Stimulated activated CD4-positive, alpha-beta T cell treated with anti-CD3 and anti-CD28 coated beads, Interleukin-4, amount 100 ng/mL, for 24 hours (primary cell): ENCODE results near the gene ERG.

ENCODE experiments used
- DNase-seq: peaks from one replicate; pipeline ENCODE4 v3.0.0-alpha.2; 2020

ERG gene

DNA sequence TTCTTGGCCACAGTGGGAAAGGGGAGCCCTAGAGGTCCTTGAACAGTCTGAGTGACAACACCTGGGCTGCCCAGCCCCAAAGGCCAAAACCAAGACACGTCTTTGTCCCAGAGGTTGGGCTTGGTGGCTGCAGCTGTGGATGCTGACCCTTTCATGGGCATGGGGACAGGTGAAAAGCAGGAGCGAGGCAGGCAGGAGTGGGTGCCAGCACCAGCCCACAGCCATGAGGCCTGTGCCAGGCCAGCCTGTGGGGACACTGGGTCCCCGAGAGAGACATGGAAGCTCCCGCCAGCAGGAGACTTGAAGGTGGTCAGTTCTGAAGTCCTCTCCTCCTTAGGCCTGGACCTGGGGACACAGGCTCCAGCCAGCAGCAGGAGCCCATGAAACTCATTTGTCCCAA is 142.9 kb downstream of the ERG start:
- DNase-seq: no peak

DNA sequence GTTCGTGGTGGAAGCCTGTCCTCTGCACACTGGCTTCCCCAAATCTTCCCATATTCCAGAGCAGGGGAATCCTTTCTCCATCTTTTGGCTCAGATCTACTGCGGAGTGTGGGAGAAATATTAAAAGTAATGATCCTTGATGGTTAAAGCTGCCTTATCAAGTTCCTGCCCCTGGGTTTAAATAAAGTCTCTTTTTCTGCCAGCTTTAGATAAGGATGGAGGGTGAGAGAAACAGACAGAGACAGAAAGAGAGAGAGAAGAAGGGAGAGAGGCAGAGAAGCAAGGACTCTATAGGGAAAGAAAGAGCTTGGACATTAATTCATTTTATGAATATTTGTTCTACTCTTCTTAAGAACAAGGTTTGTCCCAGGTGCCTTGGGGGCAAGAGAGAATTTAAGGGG is 143.5 kb downstream of the ERG start:
- DNase-seq: no peak

DNA sequence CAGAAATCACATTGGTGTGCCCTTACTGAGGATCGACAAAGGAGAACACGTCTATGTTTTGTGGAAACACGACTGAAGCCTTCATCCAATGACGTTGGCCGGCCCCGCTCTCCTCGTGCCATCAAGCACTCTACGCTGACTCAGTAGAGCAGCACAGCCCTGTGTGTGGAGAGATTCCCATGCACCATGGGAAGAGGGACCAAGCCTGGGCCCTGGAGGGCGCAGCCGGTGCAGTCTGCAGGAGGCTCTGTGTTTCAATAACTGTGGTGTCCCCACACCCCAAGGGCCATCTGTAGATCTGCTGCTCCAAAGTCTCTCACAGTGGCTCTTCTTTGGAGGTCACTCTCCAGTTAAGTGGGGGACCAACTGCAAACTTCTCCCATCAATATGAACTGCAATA is 144.0 kb downstream of the ERG start:
- DNase-seq: no peak

DNA sequence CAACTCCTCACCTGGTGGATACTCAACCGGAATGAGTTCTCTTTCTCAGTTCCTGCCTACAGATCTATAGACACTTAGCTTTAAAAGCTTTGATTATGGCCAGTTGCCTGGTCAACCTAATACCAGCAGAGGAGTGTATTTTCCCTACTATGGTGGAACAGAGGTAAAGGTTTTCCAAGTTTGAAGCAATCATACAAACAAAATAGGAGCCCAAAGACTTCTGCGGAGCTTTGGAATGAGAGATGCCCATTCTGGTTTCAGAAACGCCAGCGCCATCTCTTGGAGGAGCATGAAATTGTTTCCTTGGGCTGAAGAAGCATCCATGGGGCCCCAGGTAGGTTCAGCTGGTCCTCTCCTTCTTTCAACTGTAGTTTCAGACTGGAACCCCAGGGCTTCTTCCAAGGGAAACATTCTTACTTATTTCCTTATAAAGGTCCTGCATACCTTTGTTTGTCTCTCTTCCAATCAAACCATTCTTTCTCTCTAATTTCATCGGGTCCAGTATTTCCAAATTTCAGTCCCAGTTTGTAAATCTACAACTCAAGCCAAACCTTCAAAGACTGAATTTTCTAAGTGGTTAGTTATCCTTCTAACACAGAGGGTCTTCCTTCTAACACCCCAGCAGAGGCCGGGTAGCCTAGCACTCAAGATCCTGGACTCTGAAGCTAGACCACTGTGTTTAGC is 145.6 kb downstream of the ERG start:
- peak; percentile 64 for DNase-seq

DNA sequence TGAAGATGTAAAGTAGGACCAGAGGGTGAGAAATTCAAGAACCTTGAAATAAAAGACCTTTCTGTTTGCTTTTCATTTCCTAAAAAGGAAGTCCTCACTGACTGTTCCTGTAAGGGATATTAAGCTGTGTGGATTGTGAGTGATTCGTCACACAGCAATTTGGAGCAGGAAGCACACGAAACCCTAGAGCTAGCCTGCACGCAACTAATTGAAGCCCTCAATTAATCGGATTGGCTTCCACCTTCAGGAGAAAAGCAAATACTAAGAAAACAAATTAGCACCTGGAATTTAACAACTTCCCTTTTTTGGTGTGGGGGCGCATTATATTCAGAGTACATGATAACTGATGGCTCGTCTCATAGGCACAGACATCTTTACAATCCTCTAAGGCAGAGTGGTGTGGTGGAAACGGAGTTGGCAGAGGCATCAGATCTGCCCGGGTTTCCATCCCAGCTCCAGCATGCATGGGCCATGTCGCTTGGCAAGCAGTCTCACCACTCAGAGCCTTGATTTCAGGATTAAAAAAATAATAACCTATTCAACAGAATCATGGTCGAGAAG is 146.2 kb downstream of the ERG start:
- no peak for DNase-seq

DNA sequence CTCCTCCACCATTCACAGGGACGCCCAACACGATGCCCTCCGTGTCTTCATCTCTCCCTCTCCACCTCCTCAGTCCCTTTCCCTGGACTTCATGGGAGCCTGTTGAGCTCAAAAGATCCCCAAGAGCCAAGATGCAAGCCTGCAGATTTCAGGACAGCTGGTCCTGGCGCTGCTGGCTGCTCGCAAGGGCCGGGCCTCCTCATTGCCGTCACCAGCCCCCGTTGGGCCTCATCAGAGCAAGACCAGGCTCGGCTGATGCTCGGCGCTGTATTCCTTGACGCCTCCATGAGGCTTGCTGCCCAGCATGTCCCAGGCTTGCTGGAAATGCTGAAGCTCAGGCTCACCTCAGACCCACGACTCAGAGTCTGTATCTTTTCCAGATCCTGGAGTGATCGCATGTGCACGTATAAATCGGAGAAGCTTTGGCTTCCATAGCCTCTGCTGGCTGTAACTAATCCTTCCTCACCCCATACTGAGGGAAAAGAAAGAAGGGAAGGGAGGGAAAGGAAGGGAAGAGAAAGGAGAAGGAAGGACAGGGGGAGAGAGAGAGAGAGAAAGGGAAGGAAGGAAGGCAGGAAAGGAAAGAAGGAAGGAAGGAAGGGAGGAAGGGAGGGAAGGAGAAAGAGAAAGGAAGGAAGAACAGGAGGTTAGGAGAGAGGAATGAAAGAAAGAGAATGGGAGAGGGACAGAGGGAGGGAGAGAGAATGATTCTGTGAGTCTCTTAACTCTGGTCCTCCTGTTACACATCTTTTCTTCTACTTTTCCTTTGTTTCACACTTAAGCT is 146.9 kb downstream of the ERG start:
- DNase-seq: no peak

DNA sequence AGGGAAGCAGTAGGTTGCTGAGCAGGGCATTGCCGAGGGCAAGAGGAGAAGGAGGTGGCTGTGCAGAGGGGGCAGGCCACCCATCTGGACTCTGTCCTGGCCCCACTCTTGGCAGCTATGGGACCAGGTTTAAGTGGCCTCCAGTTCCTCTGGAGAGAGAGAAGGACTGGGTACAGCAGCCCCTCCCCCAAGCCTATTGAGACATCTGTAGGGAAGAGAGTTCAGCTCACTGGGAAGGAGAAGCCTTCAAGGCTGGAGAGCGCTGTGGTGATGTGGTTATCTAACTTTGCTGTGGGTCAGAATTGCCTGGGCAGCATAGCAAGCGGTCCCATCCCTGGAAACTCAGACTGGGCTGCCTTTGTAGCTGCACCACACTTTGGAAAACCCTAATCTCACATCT is 147.6 kb downstream of the ERG start:
- DNase-seq: no peak

DNA sequence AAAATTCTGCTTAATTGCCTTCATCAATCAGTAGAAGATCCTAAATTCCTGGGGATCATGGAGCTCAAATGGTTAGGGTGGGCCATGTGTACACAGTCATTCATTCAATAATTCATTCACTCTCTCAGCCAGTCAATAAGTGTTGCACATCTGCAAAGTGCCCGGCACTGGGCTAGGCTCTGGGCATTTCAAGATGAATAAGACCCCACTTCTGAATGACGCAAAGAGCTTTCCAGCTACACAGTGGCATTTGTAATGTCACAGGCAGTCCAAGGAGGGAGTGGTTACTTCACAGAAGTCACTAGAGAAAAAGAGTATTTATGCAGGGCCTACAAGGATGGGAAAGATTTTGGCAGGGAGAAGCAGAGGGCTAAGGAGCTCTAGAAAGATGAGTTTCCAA is 148.3 kb downstream of the ERG start:
- DNase-seq: no peak

DNA sequence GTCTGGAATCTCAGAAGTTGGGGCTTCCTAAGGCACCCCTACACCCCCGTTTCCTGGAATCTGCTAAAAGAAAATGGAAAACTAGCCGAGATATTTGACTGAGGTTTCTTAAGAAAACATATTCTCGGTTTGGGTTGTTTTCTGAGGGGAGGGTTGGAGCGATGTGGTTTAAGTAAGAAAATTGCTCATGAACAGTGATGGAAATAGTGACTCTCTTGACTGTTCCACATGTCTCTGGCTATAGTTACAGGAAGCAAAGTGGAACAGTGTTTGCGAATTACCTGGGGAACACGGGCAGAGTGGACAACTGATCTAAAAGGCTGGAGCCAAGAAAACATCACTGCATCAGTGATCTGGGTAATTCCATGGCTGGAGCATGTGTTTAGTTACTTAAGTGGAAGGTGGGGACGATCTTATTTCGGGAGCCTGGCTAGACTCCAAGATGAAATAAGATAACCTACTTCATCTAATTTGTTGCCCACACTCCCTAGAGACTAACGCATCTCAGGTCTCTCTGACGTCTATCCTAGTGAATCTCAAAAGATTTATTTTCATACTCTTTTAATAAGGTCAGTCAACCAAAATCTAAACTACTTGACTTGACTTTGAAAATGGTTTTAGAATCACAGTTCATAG is 149.0 kb downstream of the ERG start:
- peak; percentile 23 for DNase-seq

DNA sequence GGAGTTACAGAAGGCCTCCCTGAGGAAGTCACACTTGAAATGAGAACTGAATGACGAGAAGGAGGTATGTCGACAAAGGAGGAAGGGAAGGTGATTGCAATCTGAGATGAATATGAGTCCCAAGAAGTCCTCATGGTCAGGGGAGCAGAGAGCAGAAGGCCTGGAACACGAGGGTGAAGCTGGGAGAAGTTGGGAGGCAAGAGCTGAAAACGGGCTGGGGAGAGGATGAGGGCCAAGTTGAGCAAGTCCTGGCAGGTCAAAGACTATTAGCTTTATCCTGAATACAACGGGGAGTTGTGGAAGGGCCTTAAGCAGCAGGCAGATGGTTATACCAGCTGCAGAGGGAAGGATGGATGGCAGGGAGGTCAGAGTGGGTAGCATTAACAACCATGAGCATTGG is 152.0 kb downstream of the ERG start:
- no peak for DNase-seq

DNA sequence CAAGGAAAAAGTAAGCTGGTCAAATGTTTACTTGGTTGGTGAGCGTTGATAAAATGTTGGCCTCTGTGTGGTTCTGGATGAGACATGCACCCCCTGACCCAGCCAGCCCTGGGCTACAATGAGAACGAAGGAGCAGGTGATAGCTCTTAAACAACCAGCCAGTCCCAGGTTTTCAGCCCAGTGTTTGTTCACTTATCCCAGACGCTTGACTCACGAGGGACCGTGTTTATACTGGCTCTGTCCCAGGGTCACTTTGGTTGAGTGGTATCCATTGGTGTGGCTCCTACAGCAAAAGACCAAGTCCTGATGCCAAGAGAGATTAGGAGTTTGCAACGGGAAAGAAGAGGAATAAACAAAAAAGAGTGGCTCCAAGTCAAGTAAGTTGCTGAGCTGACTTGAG is 154.6 kb downstream of the ERG start:
- DNase-seq: no peak

DNA sequence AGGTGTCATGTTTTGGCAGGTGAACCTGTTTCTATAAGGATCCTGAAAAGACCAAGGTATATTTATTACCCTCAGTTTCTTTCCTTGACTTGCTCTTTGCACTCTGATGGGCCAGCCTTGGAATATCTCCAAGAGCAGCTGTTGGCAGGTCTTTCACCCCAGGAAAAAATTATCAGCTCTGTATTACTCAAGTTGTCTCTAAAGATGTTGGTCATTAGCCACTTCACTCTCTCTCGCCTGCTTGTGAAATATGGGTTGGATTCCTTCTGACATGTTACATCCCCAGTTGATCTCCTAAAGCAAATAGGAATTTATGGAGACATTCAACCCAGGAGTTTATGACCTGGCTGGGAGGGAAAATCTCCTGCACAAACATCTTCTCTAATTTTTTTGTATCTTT is 155.5 kb downstream of the ERG start:
- no peak for DNase-seq

DNA sequence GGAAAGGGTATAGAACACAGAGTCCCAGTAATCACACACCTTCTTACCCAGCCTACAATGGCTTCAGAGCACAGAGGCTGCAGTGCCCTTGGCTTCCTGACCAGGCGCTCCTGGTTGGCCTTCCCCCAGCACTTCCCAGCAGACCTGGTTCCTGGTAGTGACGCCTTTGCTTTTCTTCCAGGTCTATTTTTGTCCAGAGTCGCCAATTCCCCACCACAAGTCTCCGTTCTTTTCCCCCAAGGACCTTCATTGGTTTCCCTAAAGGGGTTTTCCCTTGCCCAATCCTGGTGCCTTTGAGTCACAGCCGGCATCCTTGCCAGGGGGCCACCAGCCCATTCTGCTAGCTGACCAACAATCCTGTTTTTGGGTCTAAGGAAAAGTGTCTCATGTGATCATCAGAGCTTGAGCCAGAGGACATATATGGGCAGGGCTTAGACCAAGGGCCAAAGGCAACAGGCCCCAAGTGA is 156.7 kb downstream of the ERG start:
- DNase-seq: no peak

DNA sequence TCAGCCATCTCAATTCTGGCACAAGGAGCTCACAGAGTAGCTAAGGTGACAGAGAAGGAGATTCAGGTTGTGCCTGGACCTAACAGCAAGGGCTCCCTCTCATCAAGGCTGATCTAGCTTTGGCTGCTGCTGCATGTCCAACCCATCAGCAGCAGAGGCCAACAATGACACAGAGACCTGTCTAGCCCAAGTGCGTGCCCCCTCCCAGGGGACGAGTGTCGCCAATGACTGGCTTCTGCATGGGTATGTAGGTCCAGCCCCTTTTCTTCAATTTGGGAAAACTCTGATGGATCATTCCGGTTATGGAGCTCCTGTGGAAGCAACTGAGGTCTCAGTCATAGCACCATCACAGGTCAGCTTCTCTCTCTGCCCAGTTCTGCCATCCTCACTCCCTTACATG is 158.1 kb downstream of the ERG start:
- DNase-seq: no peak

DNA sequence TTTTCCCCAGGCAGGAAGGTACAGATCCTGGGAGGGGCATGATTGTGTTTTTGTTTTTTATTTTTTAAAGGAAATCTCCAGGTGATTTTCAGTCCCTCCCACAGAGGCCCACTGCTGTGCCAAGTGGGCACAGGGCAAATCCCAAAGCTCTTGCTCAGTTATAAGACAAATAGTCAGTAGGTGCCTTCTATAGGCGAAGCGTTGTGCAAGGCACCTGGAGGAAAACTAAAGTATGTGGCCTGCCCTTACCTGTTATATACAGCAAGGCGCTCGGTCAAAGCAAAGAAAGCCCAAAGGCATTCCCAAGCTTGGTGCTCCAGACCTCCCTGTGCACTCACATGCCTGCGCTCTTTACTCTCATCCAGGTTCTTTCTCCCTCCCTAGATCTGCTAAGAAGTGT is 160.5 kb downstream of the ERG start:
- no peak for DNase-seq

DNA sequence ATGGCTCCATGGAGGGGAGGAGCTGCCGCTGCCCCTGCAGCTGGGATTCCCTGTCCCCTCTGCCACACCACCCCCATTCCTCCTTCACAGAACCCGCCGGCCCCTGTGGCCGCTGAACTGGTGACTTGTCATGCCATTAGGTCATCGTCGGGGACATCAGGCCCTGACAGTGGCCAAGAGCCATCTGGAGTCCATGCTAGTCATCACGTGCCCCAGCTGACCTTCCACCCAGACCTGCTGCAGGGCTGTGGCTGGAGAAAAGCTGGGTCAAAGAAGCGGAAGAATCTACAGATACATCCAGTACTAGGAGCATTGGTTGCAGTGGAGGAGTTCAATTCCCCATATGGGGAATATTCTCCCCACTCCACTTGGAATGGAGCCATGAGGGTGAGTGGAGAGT is 163.4 kb downstream of the ERG start:
- DNase-seq: no peak

DNA sequence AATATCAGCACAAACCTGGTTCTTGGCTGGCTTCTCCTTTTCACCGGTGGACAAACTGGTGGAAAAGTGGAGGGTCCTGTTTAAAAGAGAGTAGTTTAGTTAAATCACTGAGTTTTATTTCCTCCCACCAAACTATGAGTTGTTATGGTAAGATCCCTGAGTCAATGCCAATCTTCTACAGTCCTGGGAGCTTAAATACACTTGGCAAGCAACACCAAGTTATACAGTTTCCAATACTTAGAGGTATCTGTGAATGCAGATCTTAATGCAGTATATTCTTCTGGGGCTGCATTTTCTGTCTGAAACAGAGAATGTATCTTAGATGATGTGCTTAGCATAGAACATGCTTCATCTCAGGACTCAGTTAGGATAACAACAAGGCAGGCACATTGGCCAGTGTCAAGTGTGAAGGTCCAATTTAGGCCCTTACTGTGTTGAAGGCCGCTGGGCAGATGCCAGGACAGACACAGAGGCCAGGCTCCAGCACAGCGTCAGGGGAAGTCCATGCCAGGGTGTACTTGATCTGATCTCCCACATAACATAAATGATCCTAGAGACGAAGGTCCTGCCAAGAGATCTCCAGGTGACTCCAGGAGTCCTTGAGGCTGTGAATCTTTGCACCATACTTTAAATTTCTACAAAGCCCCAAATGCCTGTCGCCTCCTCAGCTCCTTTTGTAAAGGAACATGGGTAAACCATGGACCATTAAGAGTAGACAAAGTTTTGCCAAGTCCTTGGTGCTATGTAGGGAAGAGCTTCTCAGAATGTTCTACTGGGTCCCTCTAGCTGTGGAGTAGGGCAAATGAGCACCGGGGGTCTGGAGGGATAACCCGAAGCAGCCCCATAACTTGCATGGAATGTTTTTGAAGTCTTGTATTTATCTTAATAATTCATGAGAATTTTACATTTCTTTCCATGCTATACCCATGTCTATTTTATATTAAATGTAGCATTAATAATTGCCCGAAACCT is 164.7 kb downstream of the ERG start:
- DNase-seq: no peak

DNA sequence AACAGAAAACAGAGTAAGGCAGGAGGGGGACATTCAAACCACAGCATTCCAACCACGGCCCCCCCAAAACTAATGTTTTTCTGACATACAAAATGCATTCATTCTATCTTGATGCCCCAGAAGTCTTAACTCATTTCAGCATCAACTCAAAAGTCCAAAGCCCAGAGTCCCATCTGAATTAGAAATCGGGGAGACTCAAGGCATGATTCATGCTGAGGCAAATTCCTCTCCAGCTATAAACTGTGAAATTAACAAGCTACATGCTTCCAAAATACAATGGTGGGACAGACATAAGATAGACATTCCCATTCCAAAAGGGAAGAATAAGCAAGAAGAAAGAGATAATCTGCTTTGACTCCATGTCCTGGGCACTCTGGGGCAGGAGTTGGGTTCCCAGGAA is 167.6 kb downstream of the ERG start:
- no peak for DNase-seq
